DND-41 (cell line): ENCODE data around the gene OR2C3.
A peak's percentile ranks its signal among the peaks of the same experiment; 100 is the strongest.

ENCODE experiments used
- ATAC-seq: fragments of 200-7000 bp; cut with Tn5 transposase; 3 replicates; pipeline ENCODE4 v1.9.1; 2021; ENCODE audit warnings: low read depth; ENCODE audit not compliant: insufficient read depth
- DNase-seq: peaks from one replicate; pipeline ENCODE4 v3.0.0-alpha.2; 2020
- H2AFZ ChIP-seq: 2 replicates; pipeline ENCODE4 v1.6.0; 2012; ENCODE audit warnings: low read depth, low read length
- H3K27ac ChIP-seq: 2 replicates; pipeline ENCODE4 v1.5.1; 2012; ENCODE audit warnings: low read length, inconsistent platforms
- H3K27me3 ChIP-seq: fragments of 200-600 bp; sonication (generic); 2 replicates; pipeline ENCODE4 v1.6.0; 2012; ENCODE audit warnings: low read length, mild to moderate bottlenecking, inconsistent platforms; ENCODE audit not compliant: insufficient read depth, poor library complexity
- H3K36me3 ChIP-seq: 2 replicates; pipeline ENCODE4 v1.5.1; 2012; ENCODE audit warnings: low read length, inconsistent platforms; ENCODE audit not compliant: insufficient read depth
- H3K4me1 ChIP-seq: 2 replicates; pipeline ENCODE4 v1.5.1; 2012; ENCODE audit warnings: mild to moderate bottlenecking, low read length; ENCODE audit not compliant: insufficient read depth
- H3K4me2 ChIP-seq: 2 replicates; pipeline ENCODE4 v1.6.0; 2012; ENCODE audit warnings: mild to moderate bottlenecking, moderate library complexity, low read length, inconsistent platforms; ENCODE audit not compliant: insufficient read depth
- H3K4me3 ChIP-seq, 2 experiments: fragments of 200-600 bp in 1 of 2; shearing (Covaris generic) in 1 of 2; 2 replicates each; pipeline ENCODE4 v1.5.1; 2012 to 2016; ENCODE audit warnings: inconsistent platforms in 2 of 2, low read length in 2 of 2, mild to moderate bottlenecking in 2 of 2, low read depth in 1 of 2, moderate library complexity in 1 of 2
- H3K79me2 ChIP-seq: 2 replicates; pipeline ENCODE4 v1.6.0; 2012; ENCODE audit warnings: low read length, inconsistent platforms; ENCODE audit not compliant: insufficient read depth
- H3K9ac ChIP-seq: 2 replicates; pipeline ENCODE4 v1.6.0; 2012; ENCODE audit warnings: low read depth, mild to moderate bottlenecking, inconsistent platforms, low read length, moderate library complexity
- H3K9me3 ChIP-seq: 2 replicates; pipeline ENCODE4 v1.5.1; 2012; ENCODE audit warnings: low read length, moderate library complexity, mild to moderate bottlenecking, inconsistent platforms; ENCODE audit not compliant: insufficient read depth, severe bottlenecking
- H4K20me1 ChIP-seq: 2 replicates; pipeline ENCODE4 v1.6.0; 2012; ENCODE audit warnings: low read length; ENCODE audit not compliant: insufficient read depth
- CTCF ChIP-seq: IDR thresholded peaks from 2 replicates; pipeline ENCODE4 v1.5.1; 2012; ENCODE audit warnings: borderline replicate concordance, low read length, moderate library complexity, mild to moderate bottlenecking; ENCODE audit not compliant: poor library complexity, severe bottlenecking; ENCODE audit errors: extremely low read depth
- EZH2 ChIP-seq: IDR thresholded peaks from 3 replicates; pipeline ENCODE4 v1.6.1; 2012; ENCODE audit warnings: borderline replicate concordance, low read depth, mild to moderate bottlenecking, moderate library complexity, low read length, inconsistent platforms; ENCODE audit not compliant: severe bottlenecking

The OR2C3 gene

GRCh38 chr1:247536340-247536739 lies at the start of gene OR2C3:
Gene OR2C3, minus strand, starts transcription at chr1:247536440. Its CDS starts 3,929 bp downstream, at chr1:247532511.
- TF ChIP-seq EZH2 (no peak), CTCF (no peak)
- Histone ChIP-seq H3K4me1 (no peaks in the 10 kb centered on the region), H3K4me2 (no peak within 1 kb of the TSS), H3K79me2 (no peaks in the 10 kb centered on the region), H4K20me1 (no peaks in the 10 kb centered on the region), H2AFZ (no peak within 1 kb of the TSS), H3K9ac (no peak within 1 kb of the TSS), H3K9me3 (no peaks in the 10 kb centered on the region), H3K4me3 (no peak within 1 kb of the TSS), H3K27ac (no peak within 1 kb of the TSS), H3K36me3 (no peaks in the 10 kb centered on the region), H3K27me3 (peaks cover 3% of the 10 kb centered on the region)
- no peak for ATAC-seq
- DNase-seq, result no peak

GRCh38 chr1:247578946-247579460 lies 42.8 kb upstream of the OR2C3 start:
- Histone ChIP-seq H3K9me3 (no peaks in the 10 kb centered on the region), H3K4me2 (no peak overlapping the region), H3K9ac (no peak overlapping the region), H3K79me2 (no peaks in the 10 kb centered on the region), H3K4me1 (no peaks in the 10 kb centered on the region), H3K27me3 (no peaks in the 10 kb centered on the region), H3K4me3 (no peak overlapping the region), H3K36me3 (no peaks in the 10 kb centered on the region), H2AFZ (no peak overlapping the region), H4K20me1 (no peaks in the 10 kb centered on the region), H3K27ac (no peak overlapping the region)
- DNase-seq (no peak), ATAC-seq (no peak)
- TF ChIP-seq CTCF, result no peak
- TF ChIP-seq EZH2, result no peak

GRCh38 chr1:247576514-247576913 lies 40.3 kb upstream of the OR2C3 start:
- no peak overlapping the region for H3K27ac ChIP-seq
- no peaks in the 10 kb centered on the region for H4K20me1 ChIP-seq
- H3K4me3 ChIP-seq, result no peak overlapping the region
- no peaks in the 10 kb centered on the region for H3K36me3 ChIP-seq
- peak; percentile 61 for TF ChIP-seq CTCF
- no peak for TF ChIP-seq EZH2
- H3K9me3 ChIP-seq, result no peaks in the 10 kb centered on the region
- H3K79me2 ChIP-seq, result no peaks in the 10 kb centered on the region
- H3K9ac ChIP-seq, result no peak overlapping the region
- ATAC-seq (0 out of 3 replicates have a peak, but pooled peaks have one; percentile 45), DNase-seq (no peak)
- H2AFZ ChIP-seq, result no peak overlapping the region
- no peaks in the 10 kb centered on the region for H3K4me1 ChIP-seq
- H3K4me2 ChIP-seq, result no peak overlapping the region
- no peaks in the 10 kb centered on the region for H3K27me3 ChIP-seq
